ENCODE data around the gene TEX53.

TEX53 gene

GRCh38 chr9:114612272-114612923, 45.2 kb downstream of the TEX53 start:
- DNase-seq (ENCODE audit: low read depth, low spot score), result no peak
- TF ChIP-seq CTCF (IDR thresholded peaks at IDR 0.05; ENCODE audit: insufficient read depth, low read length, missing control alignments), result no peak
- peak overlapping the region; percentile 66 for H3K4me3 ChIP-seq (ENCODE audit: low read depth, low read length)
- ChIA-PET POLR2A (interaction anchor here (1.6 kb wide), 1 partner anchor 25 kb away, joined by 5 read pairs; the partner anchor contains the start of gene ATP6V1G1), CTCF (interaction anchor here (0.8 to 1.9 kb wide), 9 partner anchors 8 to 402 kb away, joined by 3 to 6 read pairs (median 4); no protein-coding TSS in a partner anchor)

DNA sequence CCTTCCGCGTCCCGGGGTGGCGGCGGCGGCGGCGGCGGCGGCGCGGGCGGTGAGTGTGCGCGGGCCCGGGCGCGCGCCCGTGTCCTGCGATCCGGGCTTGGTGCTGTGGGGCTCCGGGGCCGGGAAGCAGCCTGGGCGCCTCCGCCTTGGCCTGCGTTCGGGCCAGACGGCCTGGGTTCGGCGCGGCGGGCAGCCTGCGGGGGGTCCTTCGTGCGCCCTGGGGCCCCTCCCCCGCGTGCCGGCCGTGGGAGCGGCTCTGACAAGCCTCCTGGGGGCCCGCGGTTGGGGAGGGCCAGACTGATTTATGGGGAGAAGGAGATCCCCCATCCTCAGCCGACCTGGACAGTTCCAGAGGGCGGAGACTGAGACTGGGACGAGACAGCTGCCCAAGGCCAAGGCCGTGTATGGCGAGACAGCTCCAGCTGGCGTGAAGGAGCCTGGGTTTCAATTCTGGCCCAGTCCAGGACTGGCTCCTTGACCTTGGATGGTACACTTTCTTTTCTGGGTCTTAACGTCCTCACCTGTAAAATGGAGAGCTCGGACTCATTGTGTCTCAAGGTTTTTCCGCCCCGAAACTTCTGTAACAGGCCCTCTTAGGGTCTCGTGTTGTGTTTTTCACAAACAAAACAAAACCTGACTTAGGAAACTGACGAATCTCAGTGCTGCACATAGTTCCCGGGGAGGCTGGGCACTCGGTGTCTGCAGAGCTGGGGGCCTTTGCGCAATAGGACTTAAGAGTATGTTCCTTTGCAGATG, 45.9 kb downstream of the TEX53 start:
- TF ChIP-seq CTCF (IDR thresholded peaks at IDR 0.05; ENCODE audit: insufficient read depth, low read length, missing control alignments), result no peak
- ChIA-PET CTCF (interaction anchor here (0.8 to 1.9 kb wide), 9 partner anchors 8 to 403 kb away, joined by 3 to 6 read pairs (median 4); no protein-coding TSS in a partner anchor), POLR2A (interaction anchor here (1.6 kb wide), 1 partner anchor 24 kb away, joined by 5 read pairs; the partner anchor contains the start of gene ATP6V1G1)
- H3K4me3 ChIP-seq (ENCODE audit: low read depth, low read length), result peak overlapping the region; percentile 66
- DNase-seq (ENCODE audit: low read depth, low spot score), result no peak

DNA sequence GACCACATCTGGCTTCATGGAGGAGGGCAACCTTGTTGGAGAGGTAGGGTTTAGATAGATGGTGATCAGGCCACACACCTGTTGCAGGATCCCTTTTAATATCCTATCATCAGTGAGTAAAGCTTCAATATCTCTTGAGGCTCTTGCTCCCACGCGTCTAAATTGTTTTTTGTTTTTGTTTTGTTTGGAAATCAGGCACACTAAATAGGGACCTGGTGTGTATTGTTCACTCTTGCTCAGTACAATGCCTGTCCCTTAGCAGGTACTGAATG, 49.1 kb downstream of the TEX53 start:
- CTCF ChIA-PET, result interaction anchor here (2.9 kb wide), 1 partner anchor 45 kb away, joined by 10 read pairs; no protein-coding TSS in a partner anchor
- POLR2A ChIA-PET, result no interaction called here
- no peak for TF ChIP-seq CTCF (IDR thresholded peaks at IDR 0.05; ENCODE audit: insufficient read depth, low read length, missing control alignments)
- no peak overlapping the region for H3K4me3 ChIP-seq (ENCODE audit: low read depth, low read length)
- DNase-seq (ENCODE audit: low read depth, low spot score), result no peak

- ChIA-PET POLR2A (no interaction called here), CTCF (interaction anchor here (1.1 to 2.9 kb wide), 2 partner anchors 45 to 203 kb away, joined by 3 to 10 read pairs; no protein-coding TSS in a partner anchor)
- H3K4me3 ChIP-seq (ENCODE audit: low read depth, low read length), result no peak overlapping the region
- DNase-seq (ENCODE audit: low read depth, low spot score), result no peak
- no peak for TF ChIP-seq CTCF (IDR thresholded peaks at IDR 0.05; ENCODE audit: insufficient read depth, low read length, missing control alignments)
Observed at GRCh38 chr9:114607671-114608524, 49.7 kb downstream of the TEX53 start.

DNA sequence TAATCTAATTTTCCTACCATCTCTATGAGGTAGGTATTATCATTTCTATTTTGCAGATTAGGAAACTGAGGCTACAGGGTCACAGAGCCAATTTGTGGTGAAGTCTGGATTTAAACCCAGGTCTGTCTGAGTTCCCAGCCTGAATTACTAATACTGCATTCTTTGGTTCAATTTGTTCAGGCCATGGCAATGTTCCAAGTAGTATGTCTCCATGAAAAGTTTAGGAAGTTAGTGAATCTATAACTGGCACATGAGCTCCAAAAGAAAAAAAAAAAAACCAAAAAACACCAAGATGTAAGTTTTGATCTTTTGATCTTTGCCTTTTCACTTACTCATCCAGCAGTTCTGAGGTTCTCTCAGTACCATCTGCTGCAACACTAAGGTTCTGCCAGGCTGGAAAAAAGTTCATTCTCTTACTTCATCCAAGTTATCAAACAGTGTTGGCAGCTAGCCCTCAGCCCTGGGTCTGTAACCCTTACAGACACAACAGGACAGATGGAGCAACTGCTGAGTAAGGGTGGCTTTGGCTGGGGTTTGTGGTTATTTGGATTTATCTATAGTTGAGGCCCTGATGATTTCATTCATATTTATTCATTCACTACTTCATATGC, 50.9 kb downstream of the TEX53 start:
- POLR2A ChIA-PET, result interaction anchor here (1.1 kb wide), 1 partner anchor 13 kb away, joined by 5 read pairs; no protein-coding TSS in a partner anchor
- TF ChIP-seq CTCF (IDR thresholded peaks at IDR 0.05; ENCODE audit: insufficient read depth, low read length, missing control alignments), result no peak
- CTCF ChIA-PET, result interaction anchor here (1.1 to 2.9 kb wide), 2 partner anchors 46 to 202 kb away, joined by 3 to 10 read pairs; no protein-coding TSS in a partner anchor
- peak; percentile 69 for DNase-seq (ENCODE audit: low read depth, low spot score)
- no peak overlapping the region for H3K4me3 ChIP-seq (ENCODE audit: low read depth, low read length)
